SW480 (cell line): ENCODE results near the gene LGALS16.
A peak's percentile ranks its signal among the peaks of the same experiment; 100 is the strongest.
"Not testable (repeated sequence)": the region's sequence is repeated elsewhere in the genome, so short reads cannot be mapped to it uniquely, and the experiment has no call there.

Experiments used
- DNase-seq: peaks from one replicate; pipeline ENCODE4 v3.0.0-alpha.2; 2016; ENCODE audit warnings: low spot score

LGALS16 gene

GRCh38 chr19:39655613-39656012 lies at the start of gene LGALS16:
Gene LGALS16, plus strand, starts transcription at chr19:39655913. Its CDS starts 49 bp downstream, at chr19:39655962.
- no peak for DNase-seq

- no peak for DNase-seq
Measured at GRCh38 chr19:39607021-39607420, 48.7 kb upstream of the LGALS16 start.

- no peak for DNase-seq
Measured at GRCh38 chr19:39607561-39607960, 48.2 kb upstream of the LGALS16 start.

- DNase-seq = no peak
Measured at GRCh38 chr19:39613597-39613996, 42.1 kb upstream of the LGALS16 start.

- DNase-seq = no peak
Measured at GRCh38 chr19:39617745-39618144, 38.0 kb upstream of the LGALS16 start.

GRCh38 chr19:39623946-39624345 lies 31.8 kb upstream of the LGALS16 start:
- DNase-seq = no peak

- peak; percentile 30 for DNase-seq
Measured at GRCh38 chr19:39627631-39628030, 28.1 kb upstream of the LGALS16 start.

GRCh38 chr19:39631178-39631577 lies 24.5 kb upstream of the LGALS16 start:
- no peak for DNase-seq

GRCh38 chr19:39631626-39632025 lies 24.1 kb upstream of the LGALS16 start:
- DNase-seq = no peak

- DNase-seq = no peak
Measured at GRCh38 chr19:39637891-39638290, 17.8 kb upstream of the LGALS16 start.

- no peak for DNase-seq
Measured at GRCh38 chr19:39641773-39642172, 13.9 kb upstream of the LGALS16 start.

GRCh38 chr19:39643591-39643990 lies 12.1 kb upstream of the LGALS16 start:
- DNase-seq = no peak

GRCh38 chr19:39645800-39646411 lies 9.8 kb upstream of the LGALS16 start:
- DNase-seq = no peak

- DNase-seq = no peak
Measured at GRCh38 chr19:39647918-39648317, 7.8 kb upstream of the LGALS16 start.

- DNase-seq = no peak
Measured at GRCh38 chr19:39659791-39660190, 4.1 kb downstream of the LGALS16 start.

GRCh38 chr19:39660661-39661060 lies 4.9 kb downstream of the LGALS16 start:
- no peak for DNase-seq

- DNase-seq = no peak
Measured at GRCh38 chr19:39661565-39661964, 5.9 kb downstream of the LGALS16 start.

- DNase-seq = not testable (repeated sequence)
Measured at GRCh38 chr19:39669860-39670259, 14.1 kb downstream of the LGALS16 start.

- no peak for DNase-seq
Measured at GRCh38 chr19:39670998-39671397, 15.3 kb downstream of the LGALS16 start.

- peak; percentile 76 for DNase-seq
Measured at GRCh38 chr19:39671739-39672363, 16.1 kb downstream of the LGALS16 start.

GRCh38 chr19:39672473-39672872 lies 16.8 kb downstream of the LGALS16 start:
- DNase-seq = no peak

- peak; percentile 30 for DNase-seq
Measured at GRCh38 chr19:39673862-39674261, 18.1 kb downstream of the LGALS16 start.

- no peak for DNase-seq
Measured at GRCh38 chr19:39676004-39676403, 20.3 kb downstream of the LGALS16 start.
